Ureter (tissue), 1 donor: ENCODE measurements around the gene GPR17. TPM values are rescaled to one million over a fixed set of nuclear protein-coding genes. Genes with fewer than 3 reads are reported as not detected.

Source experiments
- DNase-seq: peaks from one replicate; pipeline ENCODE4 v3.0.0-alpha.2; 2020; ENCODE audit warnings: low spot score
- total RNA-seq: library from RNA; stranded (reverse); gene quantifications from one replicate; pipeline ENCODE4 v1.2.4, GENCODE V29; 2023
- donor health status: DM: yes; HTN: yes; CAD: no.

The GPR17 gene
- total RNA-seq, 1 donor from 2014 or later: not detected

- no peak for DNase-seq
Observed at GRCh38 chr2:127614246-127614645, 31.7 kb upstream of the GPR17 start.

GRCh38 chr2:127614731-127615130, 31.2 kb upstream of the GPR17 start:
- DNase-seq: peak; percentile 23

GRCh38 chr2:127615511-127616166, 30.3 kb upstream of the GPR17 start:
- DNase-seq: peak; percentile 8

GRCh38 chr2:127618551-127619202, 27.3 kb upstream of the GPR17 start:
- peak; percentile 19 for DNase-seq

- peak; percentile 29 for DNase-seq
Observed at GRCh38 chr2:127619203-127619590, 26.8 kb upstream of the GPR17 start.

- DNase-seq: peak; percentile 38
Observed at GRCh38 chr2:127619877-127620705, 25.9 kb upstream of the GPR17 start.

- DNase-seq: peak; percentile 3
Observed at GRCh38 chr2:127620866-127621265, 25.1 kb upstream of the GPR17 start.

GRCh38 chr2:127621981-127622431, 23.9 kb upstream of the GPR17 start:
- peak; percentile 32 for DNase-seq

GRCh38 chr2:127622561-127623387, 23.2 kb upstream of the GPR17 start:
- peak; percentile 34 for DNase-seq

GRCh38 chr2:127623388-127624319, 22.3 kb upstream of the GPR17 start:
- peak; percentile 40 for DNase-seq

- no peak for DNase-seq
Observed at GRCh38 chr2:127624320-127624755, 21.6 kb upstream of the GPR17 start.

GRCh38 chr2:127624756-127625571, 21.0 kb upstream of the GPR17 start:
- DNase-seq: no peak

GRCh38 chr2:127625572-127625951, 20.4 kb upstream of the GPR17 start:
- no peak for DNase-seq

- no peak for DNase-seq
Observed at GRCh38 chr2:127626175-127626574, 19.8 kb upstream of the GPR17 start.

GRCh38 chr2:127626917-127627739, 18.8 kb upstream of the GPR17 start:
- DNase-seq: no peak

- DNase-seq: no peak
Observed at GRCh38 chr2:127627740-127628571, 18.0 kb upstream of the GPR17 start.

- DNase-seq: no peak
Observed at GRCh38 chr2:127628767-127629614, 17.0 kb upstream of the GPR17 start.
